GM21515 (cell line): ENCODE measurements around the gene DGCR2.

Experiments used
- ATAC-seq: cut with Tn5 transposase; IDR thresholded peaks from one replicate; pipeline ENCODE4 v1.9.1; 2021; ENCODE audit not compliant: unreplicated experiment

Gene DGCR2

DNA sequence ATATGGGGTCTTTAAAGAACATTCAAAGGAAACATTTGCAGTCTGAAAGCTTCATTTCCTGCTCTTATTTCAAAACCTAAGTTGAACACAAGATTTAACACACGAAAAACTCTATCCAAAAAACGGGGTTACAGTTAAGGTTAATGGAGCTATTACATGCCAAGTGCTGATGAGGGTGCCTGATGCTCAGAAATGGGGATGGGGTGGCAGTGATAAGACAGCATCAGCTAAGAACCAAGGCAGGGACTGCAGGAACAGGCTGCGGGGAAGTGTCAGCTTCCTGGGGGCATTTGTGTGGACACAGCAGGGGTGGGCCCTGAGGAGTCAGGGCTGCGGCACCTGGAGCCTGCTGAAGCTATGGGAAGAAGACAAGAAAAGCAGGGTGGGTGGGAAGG is 12.2 kb downstream of the DGCR2 start:
- ATAC-seq: no peak

DNA sequence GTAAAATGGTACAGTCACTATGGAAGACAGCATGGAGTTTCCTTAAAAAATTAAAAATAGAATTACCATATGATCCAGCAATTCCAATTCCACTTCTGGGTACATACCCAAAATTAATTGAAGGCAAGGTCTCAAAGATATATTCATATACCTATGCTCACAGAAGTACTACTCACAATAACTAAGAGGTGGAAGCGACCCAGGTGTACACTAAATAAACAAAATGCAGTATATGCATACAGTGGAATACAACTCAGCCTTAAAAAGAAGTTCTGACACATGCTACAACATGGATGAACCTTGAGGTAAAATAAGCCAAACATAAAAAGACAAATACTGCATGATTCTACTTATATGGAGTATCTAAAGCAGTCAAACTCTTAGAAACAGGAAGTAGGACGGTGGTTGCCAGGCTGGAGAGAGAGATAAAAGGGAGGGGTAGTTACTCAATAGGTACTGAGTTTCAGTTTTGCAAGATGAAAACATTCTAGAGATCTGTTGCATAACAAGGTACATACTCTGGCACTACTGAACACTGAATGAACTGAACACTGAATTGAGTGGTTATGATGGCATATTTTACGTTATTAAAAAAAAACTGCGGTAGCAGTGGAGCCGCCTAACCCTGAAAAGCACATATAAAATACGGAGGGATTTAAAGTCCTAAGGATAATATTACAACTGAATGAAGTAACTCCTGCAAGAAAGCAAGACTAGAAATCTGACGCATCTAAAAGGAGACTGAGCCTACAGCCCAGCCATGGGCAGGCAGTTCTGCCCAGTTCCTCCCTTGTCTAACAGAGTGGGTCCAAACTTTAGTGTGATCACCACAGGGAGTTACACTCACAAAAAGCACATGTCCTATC is 12.8 kb downstream of the DGCR2 start:
- peak; percentile 48 for ATAC-seq

DNA sequence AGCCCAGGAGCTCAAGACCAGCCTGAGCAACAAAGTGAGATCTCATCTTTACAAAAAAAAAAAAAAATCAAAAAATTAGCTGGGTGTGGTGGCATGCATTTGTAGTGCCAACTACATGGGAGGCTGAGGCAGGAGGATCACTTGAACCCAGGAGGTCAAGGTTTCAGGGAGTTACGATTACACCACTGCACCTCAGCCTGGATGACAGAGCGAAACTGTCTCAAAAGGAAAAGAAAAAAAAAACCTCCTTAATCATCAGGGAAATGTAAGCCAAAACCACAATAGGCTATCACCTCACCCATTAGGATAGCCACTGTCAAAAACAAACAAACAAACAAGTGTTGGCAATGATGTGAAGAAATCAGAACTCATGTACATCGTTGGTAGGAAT is 13.4 kb downstream of the DGCR2 start:
- no peak for ATAC-seq

DNA sequence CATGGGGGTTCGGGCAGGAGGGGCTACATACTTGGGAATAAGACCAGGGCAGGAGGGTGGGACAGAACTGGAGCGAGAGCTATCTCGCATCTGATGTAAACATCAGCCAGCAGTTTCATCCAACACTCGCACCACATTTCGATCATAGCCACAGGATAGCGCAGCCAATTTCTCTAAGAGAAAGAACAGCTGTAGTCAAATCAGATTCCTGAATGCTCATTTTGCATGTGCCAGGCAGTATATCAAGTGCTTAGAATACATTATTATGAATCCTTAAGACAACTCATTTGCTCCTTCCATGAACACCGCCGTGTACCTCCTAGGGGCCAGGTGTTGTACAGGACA is 14.5 kb downstream of the DGCR2 start:
- no peak for ATAC-seq

DNA sequence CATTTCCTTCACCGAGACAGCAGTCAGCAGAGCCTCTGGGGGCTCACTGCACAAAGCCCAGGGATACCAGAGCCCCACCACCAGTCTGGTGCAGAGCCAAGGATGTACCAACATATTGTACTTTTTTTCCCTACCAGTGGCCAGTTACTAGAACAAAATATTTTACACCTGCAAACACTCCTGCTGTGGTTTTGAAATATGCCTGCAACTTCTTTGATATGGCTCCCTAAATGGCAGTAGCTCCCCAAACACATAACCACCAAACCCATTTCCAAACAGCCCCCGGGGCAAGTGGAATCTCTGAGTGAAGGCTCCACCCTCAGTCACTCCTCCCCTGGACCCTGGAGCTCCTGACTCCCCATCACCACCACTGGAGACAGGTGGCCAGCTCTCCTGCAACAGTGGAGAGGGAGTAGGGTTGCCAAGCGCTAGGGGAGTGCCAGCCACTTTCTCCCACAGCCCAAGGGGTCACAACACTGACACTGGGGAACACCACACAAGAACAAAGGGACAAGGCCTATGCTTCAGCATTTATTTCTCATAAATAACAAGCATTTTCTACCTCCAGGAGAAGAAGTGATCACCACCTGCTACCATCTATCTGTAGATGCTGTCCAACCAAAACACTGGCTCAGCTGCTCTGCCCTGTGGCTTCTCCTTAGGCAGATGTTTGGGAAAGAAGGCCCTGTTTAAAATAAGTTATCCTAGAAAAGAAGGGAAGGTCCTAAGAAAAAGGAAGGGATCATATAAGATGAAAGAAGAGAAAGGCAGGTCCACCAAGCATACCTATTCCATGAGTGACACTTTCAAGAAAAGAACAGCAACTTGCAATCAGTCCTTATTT is 15.1 kb downstream of the DGCR2 start:
- ATAC-seq: no peak

DNA sequence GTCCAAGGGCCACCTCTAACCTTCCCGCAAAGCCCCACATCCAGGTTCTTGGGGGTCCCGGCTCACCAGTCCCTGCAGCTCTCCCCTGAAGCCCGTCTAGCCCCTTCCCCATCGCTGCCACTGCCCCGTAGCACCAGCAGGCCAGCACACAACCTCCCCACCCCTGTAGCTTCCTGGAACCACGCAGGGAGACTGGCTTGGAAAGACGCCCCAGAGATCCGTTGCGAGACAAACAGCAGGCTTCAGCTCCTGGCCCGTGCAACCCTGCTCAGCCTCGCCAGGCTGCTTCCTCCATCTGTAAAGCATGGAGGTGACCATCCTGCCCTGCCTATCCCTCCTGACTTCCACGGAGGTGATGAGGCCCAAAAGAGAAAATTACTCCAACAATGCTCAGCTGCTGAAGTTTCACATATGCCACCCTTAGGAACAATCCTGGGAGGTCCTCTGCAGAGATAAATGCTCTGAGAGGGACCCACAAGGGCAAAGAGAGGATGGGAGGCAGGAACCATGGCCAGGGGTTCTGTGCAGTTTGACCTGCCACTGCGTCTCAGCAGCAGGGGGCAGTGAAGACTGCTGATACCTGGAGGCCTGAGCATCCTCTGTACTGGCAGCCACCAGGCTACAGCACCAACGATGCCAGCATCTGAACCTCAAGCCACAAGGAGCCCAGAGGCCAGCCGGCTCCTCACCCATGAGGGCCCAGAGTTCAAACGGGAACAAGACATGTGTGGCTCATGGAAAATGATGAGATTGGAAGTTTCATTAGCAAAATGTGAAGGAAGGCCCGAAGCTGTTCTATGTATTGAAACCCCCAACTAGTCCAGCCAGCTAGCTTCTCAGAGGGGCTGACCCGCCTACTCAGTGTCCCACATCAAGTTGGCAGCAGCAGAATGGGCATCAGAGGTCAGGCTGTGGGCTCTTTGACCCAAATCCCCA is 16.1 kb downstream of the DGCR2 start:
- ATAC-seq: no peak

DNA sequence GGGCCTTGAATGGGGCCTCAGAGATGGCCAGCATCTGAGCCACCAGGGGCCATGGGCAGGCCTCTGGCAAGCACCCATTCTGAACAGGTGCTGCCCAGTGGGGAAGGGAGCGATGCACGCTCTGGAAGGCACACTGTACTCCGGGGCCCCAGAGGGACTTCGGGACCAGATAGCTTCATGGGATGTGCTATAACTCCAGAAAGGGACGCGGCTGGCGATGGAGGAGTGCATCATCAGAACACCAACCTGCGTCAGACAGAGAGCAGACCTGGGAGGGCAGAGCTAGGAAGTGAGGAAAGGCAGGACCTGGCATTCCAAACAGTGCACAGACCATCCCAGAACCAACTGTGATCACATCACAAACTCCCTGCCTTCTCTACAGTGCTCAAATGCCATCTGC is 16.8 kb downstream of the DGCR2 start:
- no peak for ATAC-seq

DNA sequence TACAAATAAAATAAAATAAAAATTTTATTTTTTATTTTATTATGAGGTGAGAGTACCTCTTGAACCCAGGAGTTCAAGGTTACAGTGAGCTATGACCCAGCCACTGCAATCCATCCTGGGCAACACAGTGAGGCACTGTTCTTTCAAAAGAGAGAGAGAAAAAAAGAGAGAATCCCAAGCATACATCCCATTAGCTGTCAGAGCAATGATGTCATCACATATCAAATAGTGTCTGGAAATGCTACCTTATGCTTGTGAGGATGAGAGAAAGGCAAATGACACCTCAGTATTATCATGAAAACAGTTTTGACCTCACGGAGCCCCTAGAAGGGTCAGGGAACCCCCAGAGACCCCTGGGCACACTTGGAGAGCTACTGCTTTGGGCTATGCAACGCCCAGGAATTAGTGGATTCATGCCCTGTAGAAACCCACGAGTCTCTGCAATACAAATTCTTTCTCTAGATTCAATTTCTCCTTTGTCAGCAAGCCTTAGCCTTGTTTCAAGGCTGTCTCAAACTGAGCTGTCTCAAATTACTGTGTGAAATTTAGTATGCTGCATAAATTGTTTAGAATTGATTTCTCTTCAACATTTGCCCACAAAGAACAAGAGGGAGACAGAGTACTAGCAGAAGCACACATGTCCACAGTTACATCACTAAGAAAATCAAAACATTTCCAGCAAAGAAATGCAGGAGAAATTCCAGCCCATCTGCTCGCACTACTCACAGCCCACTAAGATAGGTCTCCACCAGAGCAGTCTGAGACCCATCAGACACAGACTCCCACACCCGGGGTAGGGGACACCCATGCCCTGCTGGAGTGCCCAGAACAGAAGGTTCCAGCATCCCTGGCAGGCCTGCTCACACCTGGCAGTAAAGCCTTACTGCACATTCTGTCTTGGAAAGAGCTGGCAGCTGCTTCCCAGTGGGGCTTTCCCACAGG is 18.1 kb downstream of the DGCR2 start:
- ATAC-seq: no peak

DNA sequence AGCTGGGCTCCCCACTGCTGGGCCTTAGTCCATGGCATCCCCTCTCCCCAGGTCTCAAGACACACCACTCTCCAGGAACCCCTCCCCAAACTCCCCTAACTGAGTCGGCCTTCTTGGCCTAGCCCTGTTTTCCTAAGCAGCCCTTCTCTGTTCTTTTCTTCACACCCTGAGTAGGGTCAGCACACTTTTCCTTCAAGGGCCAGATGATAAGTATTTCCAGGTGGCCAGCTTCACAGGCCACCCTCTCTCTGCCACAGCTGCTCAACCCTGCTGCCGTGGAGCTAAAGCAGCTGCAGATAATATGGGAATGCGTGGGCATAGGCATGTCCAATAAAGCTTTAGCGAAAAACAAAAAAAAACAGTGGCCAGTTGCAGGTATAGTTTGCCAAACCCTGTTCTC is 24.1 kb downstream of the DGCR2 start:
- ATAC-seq: no peak

GRCh38 chr22:19097518-19097917 is 24.7 kb downstream of the DGCR2 start:
- ATAC-seq: no peak

DNA sequence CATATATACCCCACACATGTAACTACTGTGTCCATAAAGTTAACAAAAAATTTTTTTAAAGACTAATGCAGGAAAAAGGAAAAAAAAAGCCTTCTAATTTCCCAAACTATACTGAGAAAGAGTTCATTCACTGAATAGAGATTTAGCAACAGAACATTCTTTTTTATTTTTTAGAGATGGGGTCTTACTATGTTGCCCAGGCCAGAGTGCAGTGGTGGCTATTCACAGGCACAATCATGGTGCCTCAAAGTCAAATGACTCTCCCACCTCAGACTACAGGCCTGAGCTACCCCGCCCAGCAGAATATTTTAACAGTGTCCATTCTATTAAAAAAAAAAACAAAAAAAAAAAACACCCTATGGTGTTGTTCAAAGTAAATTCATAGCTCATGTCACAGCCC is 25.7 kb downstream of the DGCR2 start:
- ATAC-seq: no peak

- no peak for ATAC-seq
Measured at GRCh38 chr22:19094393-19094997, 27.7 kb downstream of the DGCR2 start.

DNA sequence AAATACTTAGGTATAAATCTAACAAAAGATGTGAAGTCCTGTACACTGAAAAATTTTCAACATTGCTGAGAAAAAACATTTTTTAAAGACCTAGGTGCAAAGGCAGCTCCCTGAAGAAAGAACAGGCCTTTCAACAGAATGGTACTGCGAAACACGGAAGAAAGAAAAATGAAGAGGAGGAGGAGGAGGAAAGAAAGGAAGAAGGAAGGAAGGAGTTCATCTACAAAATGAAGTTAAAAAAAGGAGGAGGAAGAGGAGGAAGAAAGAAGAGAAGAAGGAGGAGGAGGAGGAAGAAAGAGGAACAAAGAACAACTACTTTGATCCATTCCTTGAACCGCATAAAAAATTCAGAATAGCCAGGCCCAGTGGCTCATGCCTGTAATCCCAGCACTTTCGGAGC is 29.5 kb downstream of the DGCR2 start:
- ATAC-seq: no peak

GRCh38 chr22:19090586-19091127 is 31.6 kb downstream of the DGCR2 start:
- ATAC-seq: no peak

GRCh38 chr22:19090183-19090582 is 32.0 kb downstream of the DGCR2 start:
- no peak for ATAC-seq

- ATAC-seq: no peak
Measured at GRCh38 chr22:19088866-19089595, 33.2 kb downstream of the DGCR2 start.

DNA sequence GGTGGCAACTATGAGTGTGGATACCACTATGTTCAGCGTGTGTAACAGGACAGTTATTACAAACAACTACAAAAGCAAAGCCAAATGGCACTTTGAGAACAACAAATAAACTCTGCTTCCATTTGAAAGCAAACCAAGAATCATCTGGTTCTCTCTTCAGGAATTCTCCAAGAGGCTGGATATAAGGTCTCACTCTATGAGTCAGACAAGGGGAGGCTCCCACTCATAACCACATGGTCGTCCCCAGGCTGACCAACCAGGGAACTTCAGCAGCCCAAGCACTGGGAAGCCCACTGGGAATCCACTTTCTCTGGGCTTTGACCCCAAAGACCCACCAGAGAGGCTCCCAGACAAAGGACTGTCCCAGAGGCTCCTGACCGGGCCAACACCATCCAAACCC is 35.3 kb downstream of the DGCR2 start:
- no peak for ATAC-seq

- no peak for ATAC-seq
Measured at GRCh38 chr22:19086417-19086816, 35.8 kb downstream of the DGCR2 start.

DNA sequence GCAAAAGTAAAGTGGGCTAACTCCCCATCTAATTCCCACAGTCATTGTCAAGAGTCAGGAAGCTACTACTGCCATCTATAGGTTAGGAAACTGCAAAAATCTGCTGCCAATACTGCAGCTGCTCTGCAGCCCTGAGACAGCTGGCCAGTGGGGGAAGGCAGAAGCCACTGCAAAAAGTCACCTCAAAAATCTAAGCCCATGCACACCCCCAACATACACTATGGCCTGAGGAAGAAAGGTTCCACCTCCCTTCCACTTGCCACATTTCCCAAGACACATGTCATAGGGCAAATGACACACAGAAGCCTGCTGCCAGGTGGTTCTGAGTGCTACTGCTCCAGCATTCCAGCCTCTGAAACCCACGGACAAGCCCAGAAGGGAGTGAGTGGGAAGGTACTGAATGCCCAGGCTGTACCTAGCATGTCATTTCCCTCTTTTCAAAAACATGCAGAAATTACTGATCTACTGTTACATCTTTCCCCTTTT is 36.9 kb downstream of the DGCR2 start:
- no peak for ATAC-seq
